GM21423 (cell line): ENCODE data around the gene RNPC3.
"Not testable (repeated sequence)": the region's sequence is repeated elsewhere in the genome, so short reads cannot be mapped to it uniquely, and the experiment has no call there.

Experiments
- ATAC-seq: cut with Tn5 transposase; IDR thresholded peaks from one replicate; pipeline ENCODE4 v1.9.1; 2021; ENCODE audit warnings: mild to moderate bottlenecking, moderate library complexity; ENCODE audit not compliant: unreplicated experiment

RNPC3 gene

DNA sequence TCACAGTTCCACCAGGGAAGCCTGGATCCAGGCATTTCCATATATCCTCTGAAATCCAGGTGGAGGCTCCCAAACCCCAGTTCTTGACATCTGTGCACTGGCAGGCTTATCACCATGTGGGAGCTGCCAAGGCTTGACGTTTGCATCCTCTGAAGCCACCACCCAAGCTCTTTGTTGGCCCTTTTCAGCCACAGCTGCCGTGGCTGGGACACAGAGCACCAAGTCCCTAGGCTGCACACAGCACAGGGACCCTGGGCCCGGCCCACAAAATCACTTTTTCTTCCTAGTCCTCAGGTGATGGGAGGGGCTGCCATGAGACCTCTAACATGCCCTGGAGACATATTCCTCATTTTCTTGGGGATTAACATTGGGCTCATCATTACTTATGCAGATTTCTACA, 22.3 kb downstream of the RNPC3 start:
- ATAC-seq: no peak

DNA sequence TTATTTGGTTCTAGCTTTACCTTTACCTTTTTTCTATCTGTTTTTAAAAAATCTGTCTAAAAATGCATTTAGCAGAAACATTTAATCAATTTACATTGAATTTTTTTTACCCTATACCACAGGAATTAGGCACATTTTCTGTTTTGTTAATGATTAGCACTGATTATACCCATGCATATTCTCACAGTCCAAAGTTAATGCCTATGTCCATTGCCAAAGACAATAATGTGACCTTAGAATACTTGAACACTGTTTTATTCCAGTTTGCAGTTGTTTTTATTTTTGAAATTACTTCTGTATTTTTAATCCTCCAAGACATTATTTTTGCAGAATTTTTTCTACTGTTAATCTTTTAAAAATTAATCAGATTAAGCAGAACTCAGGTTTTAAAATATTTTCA, 34.9 kb downstream of the RNPC3 start:
- ATAC-seq: no peak

DNA sequence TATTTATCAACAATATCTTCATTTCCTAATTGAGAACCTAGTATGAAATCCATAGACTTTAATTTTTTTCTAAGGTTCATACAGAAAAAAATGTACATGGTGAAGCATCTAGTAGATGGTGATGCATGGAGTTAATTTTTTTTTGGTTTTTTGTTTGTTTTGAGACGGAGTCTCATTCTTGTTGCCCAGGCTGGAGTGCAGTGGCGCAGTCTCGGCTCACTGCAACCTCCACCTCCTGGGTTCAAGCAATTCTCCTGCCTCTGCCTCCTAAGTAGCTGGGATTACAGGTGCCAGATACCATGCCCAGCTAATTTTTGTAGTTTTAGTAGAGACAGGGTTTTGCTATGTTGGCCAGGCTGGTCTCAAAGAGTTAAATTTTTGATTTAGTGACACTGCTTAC, 35.6 kb downstream of the RNPC3 start:
- ATAC-seq: not testable (repeated sequence)

DNA sequence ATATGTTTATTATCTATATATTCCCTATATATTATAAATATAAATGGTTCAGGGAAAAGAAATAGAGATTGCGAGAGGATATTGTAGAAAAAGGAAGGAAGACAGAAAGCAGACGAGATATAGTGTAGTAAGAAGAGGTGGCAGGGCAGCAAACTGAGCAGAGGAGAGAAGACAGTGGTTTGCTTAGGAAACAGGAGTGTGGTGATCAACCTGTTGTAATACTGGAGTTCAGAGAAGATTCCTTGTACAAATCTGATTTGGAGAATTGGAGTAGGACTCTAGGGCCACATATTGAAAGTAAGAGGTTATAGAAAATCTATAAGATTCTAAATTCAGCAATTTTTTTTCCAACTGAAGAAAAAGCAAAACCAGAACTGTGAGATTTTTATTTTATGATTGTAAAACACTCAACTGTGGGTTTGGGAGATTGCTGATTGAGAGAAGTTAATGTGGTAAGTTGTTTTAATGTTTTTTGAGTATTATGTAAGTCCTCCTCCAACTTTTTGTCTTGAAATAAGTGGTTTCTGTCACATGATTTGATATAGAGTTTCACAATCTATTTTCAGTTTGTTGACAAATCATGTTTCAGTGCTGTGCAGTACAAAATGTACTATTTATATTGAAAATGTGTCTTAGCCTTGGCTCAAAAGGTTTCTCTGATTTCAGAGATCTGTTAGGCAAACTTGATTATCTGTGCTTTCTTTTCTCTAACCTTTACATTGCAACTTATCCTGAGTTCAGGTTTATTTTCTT, 36.3 kb downstream of the RNPC3 start:
- peak; percentile 66 for ATAC-seq

DNA sequence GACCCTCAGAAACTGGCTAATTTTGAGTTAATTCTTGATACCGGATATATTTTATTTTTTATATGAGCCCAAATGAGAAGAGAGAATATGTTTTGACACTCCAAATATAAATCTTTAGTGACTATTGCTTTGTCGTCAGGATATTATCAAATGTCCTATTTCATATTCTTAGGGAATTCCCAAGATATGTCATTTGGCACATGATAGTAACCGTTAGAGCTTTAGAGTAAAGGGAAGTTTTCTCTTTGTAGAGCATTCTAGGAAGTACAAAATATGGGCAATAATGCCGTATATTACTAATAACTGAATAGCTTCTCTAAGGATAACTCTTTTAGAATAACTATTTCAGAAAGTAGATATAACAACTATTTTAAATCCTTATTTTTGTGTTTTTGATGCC, 37.6 kb downstream of the RNPC3 start:
- no peak for ATAC-seq

DNA sequence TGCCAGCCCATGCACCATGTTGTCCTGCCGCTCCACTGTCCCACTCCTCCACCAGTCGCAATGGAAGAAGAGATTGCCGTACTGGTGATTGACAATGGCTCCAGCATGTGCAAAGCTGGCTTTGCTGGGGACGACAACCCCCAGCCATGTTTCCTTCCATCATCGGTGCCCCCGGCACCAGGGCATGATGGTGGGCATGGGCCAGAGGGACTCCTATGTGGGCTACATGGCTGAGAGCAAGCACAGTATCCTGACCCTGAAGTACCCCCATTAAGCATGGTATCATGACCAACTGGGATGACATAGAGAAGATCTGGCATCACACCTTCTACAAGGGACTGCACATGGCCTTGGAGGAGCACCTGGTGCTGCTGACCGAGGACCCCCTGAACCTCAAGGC, 44.0 kb downstream of the RNPC3 start:
- ATAC-seq: no peak

DNA sequence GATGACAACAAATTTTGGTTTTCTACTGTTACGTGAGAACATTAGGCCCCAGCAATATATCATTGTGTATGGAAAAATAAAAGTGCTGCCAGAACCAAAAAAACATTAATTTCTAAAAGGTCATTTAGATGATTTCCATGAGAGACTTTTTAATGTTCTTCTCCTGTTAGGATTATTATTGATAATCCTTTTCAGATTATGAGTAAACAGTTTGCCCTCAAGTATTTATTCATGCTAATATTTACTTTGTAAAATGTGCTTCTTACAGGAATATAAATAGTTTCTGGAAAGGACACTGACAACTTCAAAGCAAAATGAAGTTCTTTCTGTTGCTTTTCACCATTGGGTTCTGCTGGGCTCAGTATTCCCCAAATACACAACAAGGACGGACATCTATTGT, 45.8 kb downstream of the RNPC3 start, which contains the start of gene AMY2B:
Gene AMY2B (plus strand): TSS at position 301 of the 400 bp plus-strand sequence. CDS start 14 bp downstream, at position 315.
- not testable (repeated sequence) for ATAC-seq

DNA sequence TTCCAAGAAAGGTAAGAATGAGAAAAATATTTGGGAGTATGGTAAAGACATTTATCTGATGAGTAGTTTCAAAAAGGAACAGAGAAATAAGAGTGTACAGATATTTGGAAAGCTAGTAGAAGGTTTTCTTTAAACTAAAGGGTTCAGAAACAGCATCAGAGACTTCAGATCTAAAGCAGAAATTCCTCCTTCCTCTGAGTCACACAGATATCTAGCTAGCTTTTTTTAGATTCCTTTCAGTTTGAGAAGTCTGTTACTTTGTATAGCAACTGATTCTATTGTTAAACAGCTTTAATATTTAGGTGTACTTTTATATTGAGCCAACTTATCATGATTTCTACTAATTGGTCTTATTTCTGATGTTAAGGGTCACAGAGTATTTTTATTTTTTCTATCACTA, 50.6 kb downstream of the RNPC3 start:
- no peak for ATAC-seq

DNA sequence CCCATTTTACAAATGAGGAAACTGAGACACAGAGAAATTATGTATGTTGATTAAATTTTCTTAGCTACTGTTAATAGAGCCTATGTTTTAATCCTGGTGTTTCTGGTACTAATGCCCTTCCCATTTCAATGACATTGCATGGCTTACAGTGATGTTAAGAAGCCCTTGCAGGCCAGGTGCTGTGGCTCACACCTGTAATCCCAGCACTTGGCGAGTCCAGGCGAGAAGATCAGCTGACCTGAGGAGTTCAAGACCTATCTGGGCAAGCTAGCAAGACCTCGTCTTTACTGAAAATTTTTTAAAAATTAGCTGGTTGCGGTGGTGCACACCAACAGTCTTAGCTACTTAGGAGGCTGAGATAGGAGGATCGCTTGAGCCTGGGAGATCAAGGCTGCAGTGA, 51.3 kb downstream of the RNPC3 start:
- not testable (repeated sequence) for ATAC-seq

DNA sequence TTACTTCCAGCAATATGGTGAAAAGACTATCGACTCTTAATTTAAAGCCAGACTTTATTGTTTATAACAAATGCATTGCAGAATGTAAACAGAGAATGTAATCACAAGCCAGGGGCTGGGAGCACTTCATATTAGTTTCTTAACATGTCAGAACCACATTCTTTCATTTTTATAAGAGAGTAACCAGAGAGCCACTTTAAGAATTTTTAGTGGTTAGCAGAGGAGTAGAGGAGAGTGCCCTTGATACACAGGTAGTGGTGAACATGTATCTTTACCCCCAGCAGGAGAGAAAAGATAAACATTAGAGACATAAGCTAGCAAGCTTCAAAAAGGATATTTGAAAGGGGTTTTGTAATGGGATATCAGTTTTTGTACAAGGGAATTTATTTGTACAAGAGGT, 57.0 kb downstream of the RNPC3 start:
- no peak for ATAC-seq

DNA sequence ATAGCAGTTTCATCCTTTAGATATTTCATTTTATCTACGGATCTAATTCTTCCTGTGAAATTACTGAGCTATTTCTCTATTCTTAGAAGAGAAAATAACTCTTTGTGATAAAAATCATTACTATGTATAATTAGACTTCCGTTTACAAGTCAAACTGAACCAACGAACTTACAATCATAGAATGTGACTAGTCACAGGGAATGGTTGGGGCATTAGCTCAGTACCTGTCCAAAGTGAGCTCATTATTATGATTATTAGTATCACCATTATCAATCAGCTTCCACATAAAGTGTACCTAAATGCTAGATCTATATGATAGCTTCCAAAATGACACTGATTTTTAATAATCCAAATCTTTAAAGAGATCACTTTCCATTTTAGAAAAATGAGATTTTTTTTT, 58.4 kb downstream of the RNPC3 start:
- no peak for ATAC-seq

DNA sequence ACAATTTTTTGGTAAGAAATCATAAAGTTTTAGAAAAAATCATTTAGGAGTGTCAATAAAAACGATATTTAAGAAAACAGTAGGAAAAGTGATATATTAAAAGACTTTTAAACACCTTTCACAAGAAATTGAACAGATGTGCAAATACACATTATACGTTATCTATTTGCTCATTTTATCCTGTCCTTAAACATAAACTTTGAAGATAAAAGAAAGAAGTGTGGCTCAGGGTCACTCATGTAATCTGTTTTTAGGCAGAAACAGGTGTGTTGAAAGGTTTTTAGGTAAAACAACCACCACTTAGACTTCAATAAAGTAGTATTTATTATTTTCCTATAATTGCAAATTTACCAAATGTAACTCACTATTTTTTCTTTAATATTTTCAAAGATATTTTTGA, 59.0 kb downstream of the RNPC3 start:
- no peak for ATAC-seq

DNA sequence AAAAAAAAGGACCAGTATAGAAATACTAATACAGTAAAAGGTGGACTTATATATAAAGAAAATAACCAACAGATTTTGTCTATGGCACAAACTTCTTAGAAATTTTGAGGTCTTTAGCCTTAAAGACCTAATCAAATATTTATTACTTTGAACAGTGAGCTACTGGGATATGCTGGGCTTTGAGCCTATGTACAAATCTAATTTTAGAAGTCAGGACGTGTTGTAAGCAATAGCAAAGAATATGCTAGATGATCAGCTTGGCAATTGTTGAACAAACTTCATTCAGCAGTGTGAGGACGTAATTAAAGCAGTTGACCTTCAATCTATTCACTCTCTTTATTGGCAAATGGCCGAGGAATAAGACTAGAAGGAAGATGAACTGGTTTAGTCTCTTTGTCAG, 77.2 kb downstream of the RNPC3 start:
- not testable (repeated sequence) for ATAC-seq
